Panc1 (cell line): ENCODE data around the gene CD300E. TPM values are rescaled to one million over a fixed set of nuclear protein-coding genes. Genes with fewer than 3 reads are reported as not detected.
"Not testable (repeated sequence)": the region's sequence is repeated elsewhere in the genome, so short reads cannot be mapped to it uniquely, and the experiment has no call there.

Experiments used
- ATAC-seq: fragments of 200-7000 bp; cut with Tn5 transposase; 2 replicates; pipeline ENCODE4 v1.9.1; 2020; ENCODE audit warnings: mild to moderate bottlenecking, moderate library complexity
- BruUV-seq: library from RNA; stranded (reverse); fragments of 400-500 nt; replicated peaks from 2 replicates; lab custom pipeline; 2021; lab: Mats Ljungman, UMichigan
- CTCF ChIA-PET: fragments of 300-600 bp; sonication (Branson Sonifier 250); formaldehyde crosslinking; loops from one replicate; lab custom pipeline; 2022; ENCODE audit warnings: antibody characterized with exemption; lab: Charles Lee
- POLR2A ChIA-PET: fragments of 300-600 bp; sonication (Branson Sonifier 250); formaldehyde crosslinking; loops from one replicate; lab custom pipeline; 2022; ENCODE audit warnings: antibody characterized with exemption; lab: Charles Lee
- DNase-seq: peaks from one replicate; pipeline ENCODE4 v3.0.0-alpha.2; 2010; ENCODE audit warnings: low read depth, low spot score
- H3K27ac ChIP-seq: 2 replicates; pipeline ENCODE4 v1.5.1; 2011; ENCODE audit warnings: mild to moderate bottlenecking, low read length, inconsistent platforms
- H3K27me3 ChIP-seq: fragments of 200-500 bp; sonication (Bioruptor generic); 2 replicates; pipeline ENCODE4 v1.6.0; 2014; ENCODE audit warnings: low read length, inconsistent platforms; ENCODE audit not compliant: control insufficient read depth, insufficient read depth
- H3K36me3 ChIP-seq: fragments of 200-500 bp; sonication (Bioruptor generic); 2 replicates; pipeline ENCODE4 v1.5.1; 2014; ENCODE audit warnings: inconsistent platforms, mild to moderate bottlenecking, low read length, moderate library complexity; ENCODE audit not compliant: control insufficient read depth, insufficient read depth
- H3K4me1 ChIP-seq: 2 replicates; pipeline ENCODE4 v1.5.1; 2011; ENCODE audit warnings: inconsistent platforms, mild to moderate bottlenecking, low read length, moderate library complexity; ENCODE audit not compliant: control insufficient read depth, insufficient read depth
- H3K4me3 ChIP-seq, 2 experiments: 2 replicates each; pipeline ENCODE4 v1.5.1; 2011 to 2012; ENCODE audit warnings: low read depth in 2 of 2, low read length in 2 of 2, mild to moderate bottlenecking in 2 of 2, inconsistent platforms in 1 of 2, moderate library complexity in 1 of 2
- H3K9me3 ChIP-seq: fragments of 200-500 bp; sonication (Bioruptor generic); 2 replicates; pipeline ENCODE4 v1.5.1; 2014; ENCODE audit warnings: low read depth, mild to moderate bottlenecking, inconsistent platforms, low read length, moderate library complexity; ENCODE audit not compliant: control insufficient read depth, insufficient read depth
- CTCF ChIP-seq: fragments of 450-650 bp; IDR thresholded peaks from 2 replicates; pipeline ENCODE4 v1.5.1; 2017; ENCODE audit warnings: mild to moderate bottlenecking
- POLR2AphosphoS5 ChIP-seq: IDR thresholded peaks from 2 replicates; pipeline ENCODE4 v1.6.1; 2012; ENCODE audit warnings: mild to moderate bottlenecking, low read depth, low read length, moderate library complexity
- REST ChIP-seq, 2 experiments: IDR thresholded peaks; 2 replicates each; pipeline ENCODE4 v1.6.1; 2011 to 2012; ENCODE audit warnings: low read depth in 2 of 2, control low read depth in 1 of 2, low read length in 1 of 2, mild to moderate bottlenecking in 1 of 2, moderate library complexity in 1 of 2; ENCODE audit not compliant: insufficient read depth in 1 of 2
- SIN3A ChIP-seq: IDR thresholded peaks from 2 replicates; pipeline ENCODE4 v1.6.1; 2012; ENCODE audit warnings: low read depth, mild to moderate bottlenecking, low read length, moderate library complexity, borderline replicate concordance; ENCODE audit not compliant: insufficient read depth
- TCF7L2 ChIP-seq: IDR thresholded peaks from 2 replicates; pipeline ENCODE4 v1.6.1; 2011; ENCODE audit warnings: mild to moderate bottlenecking, low read depth, low read length, inconsistent platforms
- in situ Hi-C: cut with HindIII; loops from 2 replicates; pipeline ENCODE4 v1.10.0; 2016; ENCODE audit warnings: low sequenced_read_pairs, low pct_unique_long_range_greater_than_20kb
- intact Hi-C: fragments of 100-400 bp; cut with micrococcal nuclease; formaldehyde crosslinking; loops from one replicate; pipeline ENCODE4 v1.10.0; 2022; ENCODE audit not compliant: unreplicated experiment
- total RNA-seq: library from RNA; stranded (reverse); gene quantifications from one replicate; pipeline ENCODE4 v1.2.1, GENCODE V29; 2021; ENCODE audit not compliant: unreplicated experiment

The CD300E gene
- total RNA-seq, 1 experiment from 2014 or later: not detected

- no peak overlapping the region for H3K4me3 ChIP-seq
- no peaks in the 10 kb centered on the region for H3K36me3 ChIP-seq
- H3K27ac ChIP-seq: no peak overlapping the region
- peak; percentile 13; the same call in 1 of the 2 replicates for ATAC-seq
- no peaks in the 10 kb centered on the region for H3K9me3 ChIP-seq
- ChIA-PET POLR2A (interaction anchor here (0.7 kb wide), 1 partner anchor 133 kb away, joined by 10 read pairs; no protein-coding TSS in a partner anchor), CTCF (interaction anchor here (0.9 kb wide), 1 partner anchor 66 kb away, joined by 3 read pairs; no protein-coding TSS in a partner anchor)
- no TSS peak for BruUV-seq
- TF ChIP-seq SIN3A (no peak), POLR2AphosphoS5 (no peak), REST (IDR thresholded peaks at IDR 0.05; ENCODE audit: insufficient read depth in 1 of 2, low read depth in 2 of 2, low read length in 1 of 2) (no peak), CTCF (no peak), TCF7L2 (no peak)
- H3K27me3 ChIP-seq: peaks cover 12% of the 10 kb centered on the region
- in situ Hi-C loops: no loop called here
- DNase-seq: no peak
- no peaks in the 10 kb centered on the region for H3K4me1 ChIP-seq
- intact Hi-C loops: no loop called here
Observed at GRCh38 chr17:74632617-74633016, 9.1 kb upstream of the CD300E start.

GRCh38 chr17:74631468-74632450, 8.2 kb upstream of the CD300E start:
- Histone ChIP-seq H3K36me3 (no peaks in the 10 kb centered on the region), H3K27ac (no peak overlapping the region; the same call in 1 of the 2 replicates), H3K9me3 (no peaks in the 10 kb centered on the region), H3K27me3 (peaks cover 15% of the 10 kb centered on the region), H3K4me3 (peak overlapping the region; percentile 7 to 29; a peak in 3 of 4 replicates), H3K4me1 (no peaks in the 10 kb centered on the region)
- no TSS peak for BruUV-seq
- ATAC-seq (peak; percentile 47), DNase-seq (no peak)
- intact Hi-C loops (no loop called here), in situ Hi-C loops (no loop called here)
- POLR2A ChIA-PET: no interaction called here
- no peak for TF ChIP-seq CTCF
- CTCF ChIA-PET: interaction anchor here (0.9 kb wide), 1 partner anchor 66 kb away, joined by 3 read pairs; no protein-coding TSS in a partner anchor

GRCh38 chr17:74630251-74630650, 6.7 kb upstream of the CD300E start:
- H3K4me3 ChIP-seq, H3K9me3 ChIP-seq, H3K4me1 ChIP-seq, ATAC-seq, H3K27ac ChIP-seq, DNase-seq, in situ Hi-C loops, BruUV-seq, intact Hi-C loops, H3K36me3 ChIP-seq: not testable (repeated sequence)
- ChIA-PET CTCF (interaction anchor here (1.3 kb wide), 1 partner anchor 64 kb away, joined by 3 read pairs; no protein-coding TSS in a partner anchor), POLR2A (interaction anchor here (0.7 kb wide), 1 partner anchor 109 kb away, joined by 7 read pairs; no protein-coding TSS in a partner anchor)
- peaks cover 26% of the 10 kb centered on the region for H3K27me3 ChIP-seq
